GM18907 (cell line): ENCODE data around the gene CCL25.

Source experiments
- ATAC-seq: cut with Tn5 transposase; IDR thresholded peaks from one replicate; pipeline ENCODE4 v1.9.1; 2021; ENCODE audit warnings: mild to moderate bottlenecking, moderate library complexity; ENCODE audit not compliant: unreplicated experiment

Gene CCL25

DNA sequence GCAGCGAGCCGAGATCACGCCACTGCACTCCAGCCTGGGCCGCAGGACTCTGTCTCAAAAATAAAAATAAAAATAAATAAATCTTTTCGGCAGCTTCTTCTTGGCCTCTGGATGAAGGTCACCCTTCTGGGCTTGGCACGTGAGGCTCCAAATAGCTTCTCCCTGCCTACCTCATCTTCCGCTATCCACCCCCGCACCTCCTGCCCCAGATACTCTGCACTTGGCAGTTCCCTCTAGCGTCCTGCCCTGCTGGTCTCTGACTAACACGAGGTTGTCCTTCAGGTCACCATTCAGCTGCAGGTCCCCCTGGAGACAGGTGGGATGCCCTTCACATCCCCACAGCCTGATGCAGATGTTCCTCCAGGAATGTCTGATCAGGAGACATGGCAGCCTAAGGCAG, 8.5 kb upstream of the CCL25 start:
- no peak for ATAC-seq

DNA sequence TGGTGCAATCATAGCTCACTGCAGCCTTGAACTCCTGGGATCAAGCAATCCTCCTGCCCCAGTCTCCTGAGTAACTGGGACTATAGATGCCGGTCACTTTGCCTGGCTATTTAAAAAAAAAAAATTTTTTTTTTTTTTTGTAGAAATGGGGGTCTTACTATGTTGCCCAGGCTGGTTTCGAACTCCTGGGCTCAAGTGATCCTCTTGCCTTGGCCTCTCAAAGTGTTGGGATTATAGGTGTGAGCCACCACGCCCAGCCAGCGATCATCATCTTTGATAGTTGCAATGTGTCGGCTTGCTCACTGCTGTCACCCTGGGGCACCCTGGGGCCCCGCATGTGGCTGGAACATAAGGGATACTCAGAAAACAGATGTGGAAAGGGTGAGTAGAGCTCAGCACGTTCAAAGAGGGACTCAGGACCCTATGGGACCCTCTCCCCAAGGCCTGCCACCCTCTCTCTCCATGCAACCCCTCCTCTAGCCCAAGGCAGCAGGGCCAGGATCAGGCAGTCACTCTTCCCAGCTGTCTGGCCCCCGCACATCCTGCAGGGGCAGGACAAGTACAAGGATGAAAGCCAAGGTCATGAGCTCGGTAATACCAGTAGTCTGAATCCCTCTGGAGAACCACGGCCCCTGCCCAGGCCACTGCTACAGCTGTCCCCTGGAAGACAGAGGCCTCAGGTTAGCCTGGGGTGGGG, 6.5 kb upstream of the CCL25 start:
- ATAC-seq = no peak

GRCh38 chr19:8046569-8047165, 5.9 kb upstream of the CCL25 start:
- no peak for ATAC-seq

DNA sequence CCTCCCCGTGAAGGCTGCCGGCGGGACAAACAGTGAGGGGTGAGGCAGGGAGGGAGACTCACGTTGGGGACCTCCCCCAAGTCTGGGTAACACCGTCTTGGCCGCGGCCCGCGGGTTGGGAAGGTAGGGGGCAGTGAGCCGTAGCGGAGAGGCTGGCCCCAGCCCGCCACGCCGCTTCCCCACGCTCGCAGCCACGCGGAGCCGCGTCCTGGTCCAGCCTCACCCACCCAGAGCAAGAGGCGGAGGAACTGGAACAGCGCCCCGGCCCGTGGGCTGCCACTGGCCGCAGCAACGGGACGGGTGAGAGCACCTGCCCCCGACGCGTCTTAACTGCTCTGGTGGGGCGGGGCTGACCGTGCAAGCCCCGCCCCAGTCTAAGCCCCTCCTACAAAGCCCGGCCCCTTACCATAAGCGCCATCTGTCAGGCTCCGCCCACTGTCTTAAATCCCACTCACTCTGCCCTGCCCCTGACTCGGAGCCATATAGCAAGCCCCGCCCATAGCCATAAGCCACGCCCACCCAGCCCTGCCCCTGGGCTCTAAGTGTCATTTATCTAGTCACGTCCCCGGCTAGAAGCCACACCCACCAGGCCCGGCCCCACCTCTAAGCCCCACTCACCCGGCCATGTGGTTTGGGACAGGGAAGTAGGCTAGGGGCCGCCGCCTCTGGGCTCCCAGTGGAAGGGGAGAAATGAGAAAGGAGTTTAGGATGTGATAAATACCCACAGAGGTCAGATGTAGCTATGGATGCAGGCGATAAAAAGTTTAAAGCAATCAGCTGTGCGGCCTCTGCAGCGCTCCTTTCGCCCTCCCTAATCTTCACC, 2.1 kb upstream of the CCL25 start:
- peak; percentile 81 for ATAC-seq

DNA sequence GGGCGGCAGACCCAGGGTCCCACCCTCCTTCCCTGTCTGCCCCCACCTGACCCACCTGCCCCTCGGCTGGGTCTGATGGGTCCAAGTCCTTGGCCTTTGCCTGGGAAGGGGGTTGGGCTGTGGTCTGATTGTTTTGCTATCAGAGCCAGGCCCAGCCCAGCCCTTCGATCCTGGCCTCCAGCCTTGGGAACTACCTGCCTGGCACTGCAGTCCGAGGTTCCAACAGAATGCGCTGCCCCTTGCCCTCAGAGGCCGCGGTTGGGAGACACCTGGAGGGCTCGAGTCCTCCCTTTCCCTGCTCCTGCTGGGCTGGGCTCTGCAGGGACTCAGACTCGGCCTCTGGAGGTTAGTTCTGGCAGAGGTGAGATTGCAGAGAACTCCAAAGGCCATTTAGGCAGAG, 1.6 kb downstream of the CCL25 start:
- ATAC-seq = no peak

- no peak for ATAC-seq
Measured at GRCh38 chr19:8056533-8056932, 4.0 kb downstream of the CCL25 start.

GRCh38 chr19:8057545-8058270, 5.1 kb downstream of the CCL25 start:
- no peak for ATAC-seq

GRCh38 chr19:8064911-8065874, 12.6 kb downstream of the CCL25 start:
- ATAC-seq = no peak

- ATAC-seq = no peak
Measured at GRCh38 chr19:8065875-8066261, 13.3 kb downstream of the CCL25 start.

DNA sequence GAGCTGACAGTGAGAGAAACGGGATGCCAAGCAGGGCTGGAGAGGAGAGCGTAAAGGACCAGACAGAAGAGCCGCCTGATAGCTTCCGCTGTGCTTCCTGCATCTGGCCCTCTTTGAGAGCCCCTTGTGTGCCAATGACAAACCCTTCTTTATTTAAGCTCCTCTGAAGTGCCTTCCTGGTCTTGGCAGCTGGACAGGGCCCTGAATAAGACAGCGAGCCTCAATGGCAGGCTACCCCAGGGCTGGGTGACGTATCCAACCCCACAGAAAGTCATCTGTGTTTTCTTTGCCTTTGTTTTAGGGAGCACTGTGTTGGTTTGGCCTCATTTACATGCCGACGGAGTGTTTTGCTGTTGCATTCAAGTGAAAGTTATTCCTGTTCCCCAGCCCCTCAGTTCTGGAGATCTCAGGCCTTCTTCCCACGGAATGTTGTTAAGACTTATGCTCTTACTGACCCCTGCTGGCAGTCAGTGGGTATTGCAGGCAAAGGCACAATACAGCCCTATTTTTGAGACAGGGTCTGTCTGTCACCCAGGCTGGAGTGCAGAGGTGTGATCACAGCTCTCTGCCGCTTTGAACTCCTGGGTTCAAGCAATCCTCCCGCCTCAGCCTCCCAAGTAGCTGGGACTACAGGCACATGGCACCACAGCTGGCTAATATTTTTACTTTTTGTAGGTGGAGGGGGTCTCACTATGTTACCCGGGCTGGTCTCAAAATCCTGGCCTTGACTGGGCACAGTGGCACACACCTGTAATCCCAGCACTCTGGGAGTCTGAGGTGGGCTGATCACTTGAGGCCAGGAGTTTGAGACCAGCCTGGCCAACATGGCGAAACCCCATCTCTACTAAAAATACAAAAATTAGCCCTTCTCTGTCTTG, 16.8 kb downstream of the CCL25 start:
- no peak for ATAC-seq

GRCh38 chr19:8071912-8072311, 19.4 kb downstream of the CCL25 start:
- no peak for ATAC-seq

DNA sequence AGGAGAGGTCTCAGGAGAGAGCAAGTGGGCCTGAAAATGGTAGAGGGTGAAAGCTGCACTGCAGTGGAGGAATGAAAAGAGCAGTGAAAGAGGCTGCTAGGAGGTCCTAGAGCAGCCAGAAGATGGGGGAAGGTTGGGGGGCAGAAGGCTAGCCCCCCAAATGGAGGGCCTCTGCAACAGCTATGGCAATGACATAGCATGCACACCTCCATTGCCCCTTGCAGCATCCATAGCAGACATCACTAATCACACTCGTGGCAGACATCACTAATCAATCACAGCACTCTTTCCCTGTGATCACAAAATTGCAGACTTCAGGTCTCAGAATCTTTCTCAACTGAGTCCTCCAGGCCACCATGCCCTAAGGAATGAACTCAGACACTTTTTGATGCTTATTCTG, 21.9 kb downstream of the CCL25 start:
- no peak for ATAC-seq

GRCh38 chr19:8075158-8076074, 22.9 kb downstream of the CCL25 start:
- ATAC-seq = no peak

GRCh38 chr19:8079988-8080387, 27.4 kb downstream of the CCL25 start:
- no peak for ATAC-seq

GRCh38 chr19:8080832-8081231, 28.3 kb downstream of the CCL25 start:
- no peak for ATAC-seq

GRCh38 chr19:8081569-8082550, 29.3 kb downstream of the CCL25 start:
- ATAC-seq = no peak

DNA sequence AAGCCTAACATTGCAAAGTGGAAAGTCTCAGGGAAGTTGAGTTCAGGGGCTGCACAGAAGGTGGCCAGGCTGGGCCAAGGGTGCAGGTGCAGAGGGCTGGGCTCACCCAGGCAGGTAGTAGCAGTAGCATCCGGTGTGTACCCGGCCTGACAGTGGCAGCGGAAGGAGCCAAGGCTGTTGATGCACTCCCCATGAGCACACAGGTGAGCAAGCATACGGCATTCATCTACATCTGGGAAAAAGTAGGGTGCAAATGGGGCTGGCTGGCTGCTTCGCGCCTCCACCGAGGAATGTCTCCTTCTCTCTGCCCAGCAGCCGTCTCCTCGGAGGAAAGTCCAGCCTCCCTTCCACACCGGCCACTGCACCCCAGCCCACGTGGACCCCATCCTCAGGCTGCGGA, 30.6 kb downstream of the CCL25 start:
- no peak for ATAC-seq
